A673 (cell line): ENCODE data around the gene AGAP1. TPM values are rescaled to one million over a fixed set of nuclear protein-coding genes. Genes with fewer than 3 reads are reported as not detected.

Experiments
- BruUV-seq: library from RNA; stranded (reverse); fragments of 400-500 nt; replicated peaks from 2 replicates; lab custom pipeline; 2021; lab: Mats Ljungman, UMichigan
- CTCF ChIA-PET: fragments of 300-600 bp; sonication (Branson Sonifier 250); formaldehyde crosslinking; loops from one replicate; lab custom pipeline; 2022; ENCODE audit warnings: antibody characterized with exemption; lab: Charles Lee
- POLR2A ChIA-PET: fragments of 300-600 bp; sonication (Branson Sonifier 250); formaldehyde crosslinking; loops from one replicate; lab custom pipeline; 2022; ENCODE audit warnings: antibody characterized with exemption; ENCODE audit not compliant: low non-redundant PET; lab: Charles Lee
- DNase-seq: peaks from one replicate; pipeline ENCODE4 v3.0.0-alpha.2; 2015; ENCODE audit warnings: low spot score
- H3K27ac ChIP-seq: fragments of 200-600 bp; sonication (generic); 2 replicates; pipeline ENCODE4 v1.5.1; 2016; ENCODE audit warnings: mixed run types, low read depth, mild to moderate bottlenecking, mixed read lengths, antibody characterized with exemption, low read length; ENCODE audit not compliant: poor library complexity, severe bottlenecking
- H3K27me3 ChIP-seq: fragments of 200-600 bp; sonication (generic); replicated peaks from 2 replicates; pipeline ENCODE4 v1.6.1; 2017; ENCODE audit warnings: mixed run types, low read depth, mild to moderate bottlenecking, mixed read lengths, antibody characterized with exemption, low read length; ENCODE audit not compliant: insufficient read depth, poor library complexity
- H3K36me3 ChIP-seq: fragments of 200-600 bp; sonication (generic); 2 replicates; pipeline ENCODE4 v1.6.1; 2016; ENCODE audit warnings: mixed run types, mild to moderate bottlenecking, mixed read lengths, antibody characterized with exemption, low read length; ENCODE audit not compliant: insufficient read depth, poor library complexity, severe bottlenecking
- H3K4me1 ChIP-seq: fragments of 200-600 bp; sonication (generic); 2 replicates; pipeline ENCODE4 v1.6.1; 2017; ENCODE audit warnings: mixed run types, mild to moderate bottlenecking, mixed read lengths, antibody characterized with exemption, low read length; ENCODE audit not compliant: insufficient read depth, poor library complexity, severe bottlenecking
- H3K4me3 ChIP-seq: fragments of 200-600 bp; sonication (generic); 2 replicates; pipeline ENCODE4 v1.5.1; 2016; ENCODE audit warnings: low read depth, mixed run types, mild to moderate bottlenecking, mixed read lengths, low read length; ENCODE audit not compliant: poor library complexity, severe bottlenecking
- H3K9me3 ChIP-seq: fragments of 200-600 bp; sonication (generic); 2 replicates; pipeline ENCODE4 v1.6.1; 2016; ENCODE audit warnings: mixed run types, low read depth, mild to moderate bottlenecking, mixed read lengths, antibody characterized with exemption, low read length; ENCODE audit not compliant: poor library complexity, severe bottlenecking
- EZH2 ChIP-seq: fragments of 200-600 bp; sonication (generic); IDR thresholded peaks from 2 replicates; pipeline ENCODE4 v1.6.1; 2017; ENCODE audit warnings: borderline replicate concordance, low read depth, mild to moderate bottlenecking, mixed read lengths, antibody characterized with exemption, low read length; ENCODE audit not compliant: poor library complexity, severe bottlenecking
- intact Hi-C: fragments of 100-400 bp; cut with micrococcal nuclease; formaldehyde crosslinking; loops from one replicate; pipeline ENCODE4 v1.10.0; 2022; ENCODE audit not compliant: unreplicated experiment
- total RNA-seq: library from RNA; stranded (reverse); gene quantifications from 2 replicates; pipeline ENCODE4 v1.2.3, GENCODE V29; 2021
- TF ChIP-seq, protein P1 (sequence below): fragments of 300-800, 200-600 bp; sonication (generic); conservative IDR thresholded peaks from 2 replicates; pipeline ENCODE4 v1.5.1; 2017; ENCODE audit warnings: low read depth, mild to moderate bottlenecking, antibody characterized with exemption, low read length, moderate library complexity, mixed read lengths

Gene AGAP1
- total RNA-seq, 1 experiment from 2014 or later: 25.3 TPM

- POLR2A ChIA-PET: no interaction called here
- BruUV-seq: no TSS peak
- no peak for DNase-seq
- TF ChIP-seq, protein P1, sequence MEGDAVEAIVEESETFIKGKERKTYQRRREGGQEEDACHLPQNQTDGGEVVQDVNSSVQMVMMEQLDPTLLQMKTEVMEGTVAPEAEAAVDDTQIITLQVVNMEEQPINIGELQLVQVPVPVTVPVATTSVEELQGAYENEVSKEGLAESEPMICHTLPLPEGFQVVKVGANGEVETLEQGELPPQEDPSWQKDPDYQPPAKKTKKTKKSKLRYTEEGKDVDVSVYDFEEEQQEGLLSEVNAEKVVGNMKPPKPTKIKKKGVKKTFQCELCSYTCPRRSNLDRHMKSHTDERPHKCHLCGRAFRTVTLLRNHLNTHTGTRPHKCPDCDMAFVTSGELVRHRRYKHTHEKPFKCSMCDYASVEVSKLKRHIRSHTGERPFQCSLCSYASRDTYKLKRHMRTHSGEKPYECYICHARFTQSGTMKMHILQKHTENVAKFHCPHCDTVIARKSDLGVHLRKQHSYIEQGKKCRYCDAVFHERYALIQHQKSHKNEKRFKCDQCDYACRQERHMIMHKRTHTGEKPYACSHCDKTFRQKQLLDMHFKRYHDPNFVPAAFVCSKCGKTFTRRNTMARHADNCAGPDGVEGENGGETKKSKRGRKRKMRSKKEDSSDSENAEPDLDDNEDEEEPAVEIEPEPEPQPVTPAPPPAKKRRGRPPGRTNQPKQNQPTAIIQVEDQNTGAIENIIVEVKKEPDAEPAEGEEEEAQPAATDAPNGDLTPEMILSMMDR: no peak
- Histone ChIP-seq H3K4me3 (no peak overlapping the region), H3K4me1 (no peaks in the 10 kb centered on the region), H3K9me3 (no peaks in the 10 kb centered on the region), H3K27me3 (no peaks in the 10 kb centered on the region), H3K36me3 (no peaks in the 10 kb centered on the region), H3K27ac (no peak overlapping the region)
- CTCF ChIA-PET: no interaction called here
- intact Hi-C loops: no loop called here
These were observed 383.5 kb downstream of the AGAP1 start for GRCh38 chr2:235877275-235877802.

GRCh38 chr2:235879116-235879515 lies 385.3 kb downstream of the AGAP1 start:
- Histone ChIP-seq H3K36me3 (no peaks in the 10 kb centered on the region), H3K9me3 (no peaks in the 10 kb centered on the region), H3K27me3 (no peaks in the 10 kb centered on the region), H3K27ac (no peak overlapping the region), H3K4me3 (no peak overlapping the region), H3K4me1 (no peaks in the 10 kb centered on the region)
- no peak for TF ChIP-seq EZH2
- TF ChIP-seq, protein P1: no peak
- intact Hi-C loops: no loop called here
- CTCF ChIA-PET: interaction anchor here (0.6 kb wide), 1 partner anchor 19 kb away, joined by 3 read pairs; no protein-coding TSS in a partner anchor
- no peak for DNase-seq
- POLR2A ChIA-PET: no interaction called here
- no TSS peak for BruUV-seq

GRCh38 chr2:235883675-235884074 lies 389.8 kb downstream of the AGAP1 start:
- TF ChIP-seq, protein P1: no peak
- TF ChIP-seq EZH2: no peak
- BruUV-seq: TSS peak; percentile 25
- no peak for DNase-seq

More at GRCh38 chr2:235883675-235884074, 389.8 kb downstream of the AGAP1 start:
- no peaks in the 10 kb centered on the region for H3K36me3 ChIP-seq
- no peaks in the 10 kb centered on the region for H3K9me3 ChIP-seq
- no peaks in the 10 kb centered on the region for H3K4me1 ChIP-seq
- H3K27me3 ChIP-seq: no peaks in the 10 kb centered on the region
- H3K4me3 ChIP-seq: no peak overlapping the region
- ChIA-PET POLR2A (no interaction called here), CTCF (no interaction called here)
- intact Hi-C loops: no loop called here
- no peak overlapping the region for H3K27ac ChIP-seq
